Neural cell (in vitro differentiated cells): ENCODE results near the gene ATAD2B.

ENCODE experiments used
- CTCF ChIP-seq: fragments of 450-650 bp; IDR thresholded peaks from 2 replicates; pipeline ENCODE4 v1.5.1; 2014; ENCODE audit warnings: antibody characterized with exemption, mild to moderate bottlenecking, moderate library complexity; ENCODE audit not compliant: poor library complexity, severe bottlenecking
- EP300 ChIP-seq: fragments of 450-650 bp; conservative IDR thresholded peaks from 2 replicates; pipeline ENCODE4 v1.6.1; 2014; ENCODE audit warnings: antibody characterized with exemption, mild to moderate bottlenecking, moderate library complexity; ENCODE audit not compliant: poor library complexity, severe bottlenecking
- EZH2 ChIP-seq: fragments of 200-600, 300-800 bp; shearing (Covaris generic), sonication (generic); IDR thresholded peaks from 2 replicates; pipeline ENCODE4 v1.6.1; 2014; ENCODE audit warnings: antibody characterized with exemption, low read length, borderline replicate concordance, mild to moderate bottlenecking; ENCODE audit not compliant: insufficient read depth, poor library complexity, severe bottlenecking
- MXI1 ChIP-seq: fragments of 450-650 bp; conservative IDR thresholded peaks from 2 replicates; pipeline ENCODE4 v1.6.1; 2014; ENCODE audit warnings: antibody characterized with exemption, mild to moderate bottlenecking; ENCODE audit not compliant: poor library complexity, severe bottlenecking
- POLR2AphosphoS5 ChIP-seq: IDR thresholded peaks from 2 replicates; pipeline ENCODE4 v1.6.1; 2012
- RAD21 ChIP-seq: fragments of 450-650 bp; conservative IDR thresholded peaks from 2 replicates; pipeline ENCODE4 v1.6.1; 2014; ENCODE audit warnings: antibody characterized with exemption, mild to moderate bottlenecking, moderate library complexity
- SMC3 ChIP-seq: fragments of 450-650 bp; conservative IDR thresholded peaks from 2 replicates; pipeline ENCODE4 v1.6.1; 2014; ENCODE audit warnings: antibody characterized with exemption, mild to moderate bottlenecking, moderate library complexity; ENCODE audit not compliant: poor library complexity
- TAF1 ChIP-seq: IDR thresholded peaks from 2 replicates; pipeline ENCODE4 v1.6.1; 2012; ENCODE audit warnings: low read depth
- TF ChIP-seq, protein P1 (sequence below): IDR thresholded peaks from 2 replicates; pipeline ENCODE4 v1.6.1; 2012; ENCODE audit warnings: borderline replicate concordance

GRCh38 chr2:23777826-23778225 lies 149.1 kb downstream of the ATAD2B start:
- no peak for TF ChIP-seq EZH2
- no peak for TF ChIP-seq CTCF
- TF ChIP-seq, protein P1, sequence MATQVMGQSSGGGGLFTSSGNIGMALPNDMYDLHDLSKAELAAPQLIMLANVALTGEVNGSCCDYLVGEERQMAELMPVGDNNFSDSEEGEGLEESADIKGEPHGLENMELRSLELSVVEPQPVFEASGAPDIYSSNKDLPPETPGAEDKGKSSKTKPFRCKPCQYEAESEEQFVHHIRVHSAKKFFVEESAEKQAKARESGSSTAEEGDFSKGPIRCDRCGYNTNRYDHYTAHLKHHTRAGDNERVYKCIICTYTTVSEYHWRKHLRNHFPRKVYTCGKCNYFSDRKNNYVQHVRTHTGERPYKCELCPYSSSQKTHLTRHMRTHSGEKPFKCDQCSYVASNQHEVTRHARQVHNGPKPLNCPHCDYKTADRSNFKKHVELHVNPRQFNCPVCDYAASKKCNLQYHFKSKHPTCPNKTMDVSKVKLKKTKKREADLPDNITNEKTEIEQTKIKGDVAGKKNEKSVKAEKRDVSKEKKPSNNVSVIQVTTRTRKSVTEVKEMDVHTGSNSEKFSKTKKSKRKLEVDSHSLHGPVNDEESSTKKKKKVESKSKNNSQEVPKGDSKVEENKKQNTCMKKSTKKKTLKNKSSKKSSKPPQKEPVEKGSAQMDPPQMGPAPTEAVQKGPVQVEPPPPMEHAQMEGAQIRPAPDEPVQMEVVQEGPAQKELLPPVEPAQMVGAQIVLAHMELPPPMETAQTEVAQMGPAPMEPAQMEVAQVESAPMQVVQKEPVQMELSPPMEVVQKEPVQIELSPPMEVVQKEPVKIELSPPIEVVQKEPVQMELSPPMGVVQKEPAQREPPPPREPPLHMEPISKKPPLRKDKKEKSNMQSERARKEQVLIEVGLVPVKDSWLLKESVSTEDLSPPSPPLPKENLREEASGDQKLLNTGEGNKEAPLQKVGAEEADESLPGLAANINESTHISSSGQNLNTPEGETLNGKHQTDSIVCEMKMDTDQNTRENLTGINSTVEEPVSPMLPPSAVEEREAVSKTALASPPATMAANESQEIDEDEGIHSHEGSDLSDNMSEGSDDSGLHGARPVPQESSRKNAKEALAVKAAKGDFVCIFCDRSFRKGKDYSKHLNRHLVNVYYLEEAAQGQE: no peak
- TF ChIP-seq POLR2AphosphoS5: no peak
- no peak for TF ChIP-seq MXI1
- TF ChIP-seq TAF1: no peak
- TF ChIP-seq RAD21: no peak
- TF ChIP-seq EP300: no peak
- no peak for TF ChIP-seq SMC3
